ENCODE measurements around the gene ARHGAP8. TPM values are rescaled to one million over a fixed set of nuclear protein-coding genes. Genes with fewer than 3 reads are reported as not detected.

ARHGAP8 gene
- total and polyA plus RNA-seq, 2 donors (not counting 1 experiment from before 2014, with no cell fraction given): 0.37 TPM; not detected in 1

DNA sequence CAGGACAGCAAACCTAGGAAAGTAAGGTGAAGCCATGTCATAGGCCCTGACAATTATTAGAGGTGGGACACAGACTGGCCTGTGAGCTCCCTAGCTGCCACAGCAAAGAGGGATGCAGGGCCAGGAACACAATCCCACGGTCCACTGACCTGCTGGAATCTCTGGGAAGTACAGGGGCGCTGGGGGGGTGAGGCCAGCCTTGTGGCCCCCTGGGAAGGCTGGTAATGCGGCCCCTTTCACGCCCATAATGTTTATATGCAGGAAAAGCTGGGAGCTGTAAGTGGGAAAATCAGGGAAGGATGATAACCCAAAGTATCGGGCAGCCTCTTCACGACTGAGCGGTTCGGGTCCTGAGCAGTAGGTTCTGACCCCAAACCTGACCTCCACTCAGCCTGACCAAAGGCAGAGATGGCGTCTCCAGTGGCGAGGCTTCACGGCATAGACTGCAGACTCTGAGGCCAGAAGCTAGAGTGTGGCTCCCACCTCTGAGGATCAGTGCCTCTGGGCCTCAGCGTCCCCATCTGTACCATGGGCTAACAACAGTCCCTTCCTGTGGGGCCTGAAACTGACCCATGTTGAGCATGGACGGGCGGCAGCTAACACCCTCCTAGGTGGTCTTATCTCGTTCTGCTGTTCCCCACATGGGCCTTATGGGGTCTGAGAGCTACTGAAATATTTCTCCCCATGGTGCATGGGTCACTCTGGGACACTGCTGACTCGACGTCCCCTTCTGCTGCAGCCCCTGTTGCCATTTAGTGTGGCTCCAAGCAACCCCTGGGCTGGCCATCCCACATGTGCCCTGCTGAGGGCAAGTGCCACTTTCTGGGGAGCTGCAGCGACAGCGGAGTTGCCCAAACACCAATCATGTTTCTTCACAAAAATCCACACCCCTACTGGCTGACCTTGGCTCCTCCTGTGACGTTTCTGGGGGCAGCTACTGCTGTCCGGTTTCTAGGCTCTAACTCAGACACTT lies 155.7 kb downstream of the ARHGAP8 start:
- no peak overlapping the region for H3K27ac Mint-ChIP-seq
- CTCF ChIA-PET: no interaction called here
- DNase-seq (no peak), ATAC-seq (ENCODE audit: low read depth) (no peak)
- no peak overlapping the region for H2AFZ ChIP-seq (ENCODE audit: insufficient read depth, low read depth, low read length, poor library complexity, severe bottlenecking)
- peaks cover 11% of the 10 kb centered on the region for H3K9me3 Mint-ChIP-seq (ENCODE audit: insufficient read depth)
- intact Hi-C loops (cut with micrococcal nuclease): no loop called here
- H3K27me3 Mint-ChIP-seq: peaks cover 23% of the 10 kb centered on the region
- no peaks in the 10 kb centered on the region for H3K27me3 ChIP-seq (replicated peaks in 1 of 4; ENCODE audit: control extremely low read depth in 1 of 4, control insufficient read depth in 3 of 4, insufficient read depth in 4 of 4, low read length in 3 of 4)
- peaks cover 0 to 27% (median 0%) of the 10 kb centered on the region in 3 donors for H3K9me3 ChIP-seq (ENCODE audit: control extremely low read depth in 1 of 3, control insufficient read depth in 2 of 3, insufficient read depth in 1 of 3, low read length in 2 of 3)
- no peaks in the 10 kb centered on the region for H4K20me1 ChIP-seq (ENCODE audit: control insufficient read depth, insufficient read depth, low read length, poor library complexity, severe bottlenecking)
- no peak for TF ChIP-seq EZH2 (IDR thresholded peaks at IDR 0.05; ENCODE audit: borderline replicate concordance, insufficient read depth, low read depth, low read length, poor library complexity, severe bottlenecking)
- TF ChIP-seq, protein P1, sequence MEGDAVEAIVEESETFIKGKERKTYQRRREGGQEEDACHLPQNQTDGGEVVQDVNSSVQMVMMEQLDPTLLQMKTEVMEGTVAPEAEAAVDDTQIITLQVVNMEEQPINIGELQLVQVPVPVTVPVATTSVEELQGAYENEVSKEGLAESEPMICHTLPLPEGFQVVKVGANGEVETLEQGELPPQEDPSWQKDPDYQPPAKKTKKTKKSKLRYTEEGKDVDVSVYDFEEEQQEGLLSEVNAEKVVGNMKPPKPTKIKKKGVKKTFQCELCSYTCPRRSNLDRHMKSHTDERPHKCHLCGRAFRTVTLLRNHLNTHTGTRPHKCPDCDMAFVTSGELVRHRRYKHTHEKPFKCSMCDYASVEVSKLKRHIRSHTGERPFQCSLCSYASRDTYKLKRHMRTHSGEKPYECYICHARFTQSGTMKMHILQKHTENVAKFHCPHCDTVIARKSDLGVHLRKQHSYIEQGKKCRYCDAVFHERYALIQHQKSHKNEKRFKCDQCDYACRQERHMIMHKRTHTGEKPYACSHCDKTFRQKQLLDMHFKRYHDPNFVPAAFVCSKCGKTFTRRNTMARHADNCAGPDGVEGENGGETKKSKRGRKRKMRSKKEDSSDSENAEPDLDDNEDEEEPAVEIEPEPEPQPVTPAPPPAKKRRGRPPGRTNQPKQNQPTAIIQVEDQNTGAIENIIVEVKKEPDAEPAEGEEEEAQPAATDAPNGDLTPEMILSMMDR (IDR thresholded peaks at IDR 0.05): no peak
- no peak overlapping the region for H3K4me2 ChIP-seq (replicated peaks; ENCODE audit: low read depth, low read length, poor library complexity, severe bottlenecking)
- H3K4me3 Mint-ChIP-seq: no peak overlapping the region
- no peaks in the 10 kb centered on the region for H3K36me3 ChIP-seq (replicated peaks in 1 of 2; ENCODE audit: control extremely low read depth in 1 of 2, control insufficient read depth in 1 of 2, extremely low read depth in 1 of 2, insufficient read depth in 2 of 2, low read length in 1 of 2)
- no peak overlapping the region for H3K9ac ChIP-seq (ENCODE audit: low read length)
- no peak overlapping the region for H3K27ac ChIP-seq (ENCODE audit: low read length in 2 of 2)
- no peaks in the 10 kb centered on the region for H3K79me2 ChIP-seq (ENCODE audit: control insufficient read depth, insufficient read depth, low read length)
- H3K4me1 Mint-ChIP-seq: no peaks in the 10 kb centered on the region
- no peaks in the 10 kb centered on the region for H3K4me1 ChIP-seq (ENCODE audit: control insufficient read depth in 2 of 2, insufficient read depth in 2 of 2, low read length in 2 of 2)
- H3K4me3 ChIP-seq (ENCODE audit: control extremely low read depth in 1 of 5, extremely low read depth in 1 of 5, insufficient read depth in 1 of 5, low read depth in 2 of 5, low read length in 4 of 5): no peak overlapping the region
- POLR2A ChIA-PET: no interaction called here
- 89% methylated on average over 21 of the region's 21 CpGs for WGBS (ENCODE audit: insufficient coverage)

DNA sequence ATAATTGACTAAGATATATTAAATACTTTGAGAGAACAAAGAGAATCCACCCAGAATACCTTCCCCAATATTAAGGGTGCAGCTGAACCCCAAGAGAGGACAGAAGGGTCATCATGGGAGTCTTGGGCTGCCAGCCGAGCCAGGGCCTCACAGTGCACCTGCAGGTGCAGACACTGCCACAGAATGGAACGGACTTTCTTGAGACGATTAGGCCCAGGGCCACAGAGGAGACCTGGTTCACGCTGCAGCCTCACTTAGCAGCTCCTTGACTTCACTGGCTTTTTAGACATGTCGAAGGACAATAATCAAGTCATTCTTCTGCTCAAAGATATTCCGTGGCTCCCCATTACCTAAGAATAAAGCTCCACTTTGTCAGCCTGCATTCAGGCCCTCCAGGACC lies 156.9 kb downstream of the ARHGAP8 start:
- H3K9me3 Mint-ChIP-seq (ENCODE audit: insufficient read depth): peaks cover 10% of the 10 kb centered on the region
- H3K27me3 Mint-ChIP-seq: peaks cover 23% of the 10 kb centered on the region
- no peak overlapping the region for H3K27ac ChIP-seq (ENCODE audit: low read length in 2 of 2)
- DNase-seq: no peak
- intact Hi-C loops (cut with micrococcal nuclease): no loop called here
- no peaks in the 10 kb centered on the region for H4K20me1 ChIP-seq (ENCODE audit: control insufficient read depth, insufficient read depth, low read length, poor library complexity, severe bottlenecking)
- no peak overlapping the region for H3K27ac Mint-ChIP-seq
- H3K36me3 ChIP-seq (replicated peaks in 1 of 2; ENCODE audit: control extremely low read depth in 1 of 2, control insufficient read depth in 1 of 2, extremely low read depth in 1 of 2, insufficient read depth in 2 of 2, low read length in 1 of 2): no peaks in the 10 kb centered on the region
- H3K4me1 ChIP-seq (ENCODE audit: control insufficient read depth in 2 of 2, insufficient read depth in 2 of 2, low read length in 2 of 2): no peaks in the 10 kb centered on the region
- H3K4me3 Mint-ChIP-seq: no peak overlapping the region
- H3K27me3 ChIP-seq (replicated peaks in 1 of 4; ENCODE audit: control extremely low read depth in 1 of 4, control insufficient read depth in 3 of 4, insufficient read depth in 4 of 4, low read length in 3 of 4): no peaks in the 10 kb centered on the region
- H3K4me1 Mint-ChIP-seq: no peaks in the 10 kb centered on the region
- H3K9ac ChIP-seq (ENCODE audit: low read length): no peak overlapping the region
- no peak overlapping the region for H2AFZ ChIP-seq (ENCODE audit: insufficient read depth, low read depth, low read length, poor library complexity, severe bottlenecking)
- H3K9me3 ChIP-seq (ENCODE audit: control extremely low read depth in 1 of 3, control insufficient read depth in 2 of 3, insufficient read depth in 1 of 3, low read length in 2 of 3): peaks cover 0 to 33% (median 0%) of the 10 kb centered on the region in 3 donors
- H3K4me2 ChIP-seq (replicated peaks; ENCODE audit: low read depth, low read length, poor library complexity, severe bottlenecking): no peak overlapping the region
- TF ChIP-seq, protein P1 (IDR thresholded peaks at IDR 0.05): no peak
- TF ChIP-seq EZH2 (IDR thresholded peaks at IDR 0.05; ENCODE audit: borderline replicate concordance, insufficient read depth, low read depth, low read length, poor library complexity, severe bottlenecking): no peak
- POLR2A ChIA-PET: no interaction called here
- no peak overlapping the region for H3K4me3 ChIP-seq (ENCODE audit: control extremely low read depth in 1 of 5, extremely low read depth in 1 of 5, insufficient read depth in 1 of 5, low read depth in 2 of 5, low read length in 4 of 5)
- 87% methylated on average over 6 of the region's 6 CpGs for WGBS (ENCODE audit: insufficient coverage)
- no peaks in the 10 kb centered on the region for H3K79me2 ChIP-seq (ENCODE audit: control insufficient read depth, insufficient read depth, low read length)
- CTCF ChIA-PET: no interaction called here
- no peak for ATAC-seq (ENCODE audit: low read depth)

Measured in B cell (primary cell).